Mesothelial cell of epicardium (in vitro differentiated cells): ENCODE data around the gene GINS3. TPM values are rescaled to one million over a fixed set of nuclear protein-coding genes. Genes with fewer than 3 reads are reported as not detected.

Experiments
- DNase-seq, 2 experiments: peaks; one replicate each; pipeline ENCODE4 v3.0.0; 2021; ENCODE audit warnings: low spot score in 2 of 2; ENCODE audit not compliant: unreplicated experiment in 2 of 2
- H3K27ac Mint-ChIP-seq: 2 replicates; pipeline ENCODE4 v1.8.0; 2021; ENCODE audit warnings: mixed read lengths
- H3K27me3 Mint-ChIP-seq: 2 replicates; pipeline ENCODE4 v1.8.0; 2021; ENCODE audit warnings: low read depth, mixed read lengths
- H3K36me3 Mint-ChIP-seq: 2 replicates; pipeline ENCODE4 v1.8.0; 2021; ENCODE audit warnings: mixed read lengths
- H3K4me1 Mint-ChIP-seq: 2 replicates; pipeline ENCODE4 v1.8.0; 2021; ENCODE audit warnings: mixed read lengths
- H3K4me3 Mint-ChIP-seq: 2 replicates; pipeline ENCODE4 v1.8.0; 2021; ENCODE audit warnings: mild to moderate bottlenecking, moderate library complexity, mixed read lengths
- H3K9me3 Mint-ChIP-seq: 2 replicates; pipeline ENCODE4 v1.8.0; 2021; ENCODE audit warnings: mixed read lengths
- total RNA-seq: library from RNA; stranded (reverse); gene quantifications from 3 replicates; pipeline ENCODE4 v1.2.1, GENCODE V29; 2021
- TF ChIP-seq, protein P1 (sequence below): fragments of 200-600 bp; sonication (generic); IDR thresholded peaks from one replicate; pipeline ENCODE4 v1.5.0; 2021; ENCODE audit warnings: antibody characterized with exemption; ENCODE audit not compliant: unreplicated experiment

Gene GINS3
- total RNA-seq, 1 donor from 2014 or later, result 5.0 TPM

GRCh38 chr16:58378401-58378800 lies 13.9 kb upstream of the GINS3 start:
- Mint-ChIP-seq H3K36me3 (no peaks in the 10 kb centered on the region), H3K27ac (no peak overlapping the region), H3K27me3 (peaks cover 62% of the 10 kb centered on the region), H3K4me3 (no peak overlapping the region), H3K4me1 (peaks cover 4% of the 10 kb centered on the region), H3K9me3 (no peaks in the 10 kb centered on the region)
- TF ChIP-seq, protein P1, sequence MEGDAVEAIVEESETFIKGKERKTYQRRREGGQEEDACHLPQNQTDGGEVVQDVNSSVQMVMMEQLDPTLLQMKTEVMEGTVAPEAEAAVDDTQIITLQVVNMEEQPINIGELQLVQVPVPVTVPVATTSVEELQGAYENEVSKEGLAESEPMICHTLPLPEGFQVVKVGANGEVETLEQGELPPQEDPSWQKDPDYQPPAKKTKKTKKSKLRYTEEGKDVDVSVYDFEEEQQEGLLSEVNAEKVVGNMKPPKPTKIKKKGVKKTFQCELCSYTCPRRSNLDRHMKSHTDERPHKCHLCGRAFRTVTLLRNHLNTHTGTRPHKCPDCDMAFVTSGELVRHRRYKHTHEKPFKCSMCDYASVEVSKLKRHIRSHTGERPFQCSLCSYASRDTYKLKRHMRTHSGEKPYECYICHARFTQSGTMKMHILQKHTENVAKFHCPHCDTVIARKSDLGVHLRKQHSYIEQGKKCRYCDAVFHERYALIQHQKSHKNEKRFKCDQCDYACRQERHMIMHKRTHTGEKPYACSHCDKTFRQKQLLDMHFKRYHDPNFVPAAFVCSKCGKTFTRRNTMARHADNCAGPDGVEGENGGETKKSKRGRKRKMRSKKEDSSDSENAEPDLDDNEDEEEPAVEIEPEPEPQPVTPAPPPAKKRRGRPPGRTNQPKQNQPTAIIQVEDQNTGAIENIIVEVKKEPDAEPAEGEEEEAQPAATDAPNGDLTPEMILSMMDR, result no peak
- DNase-seq, result no peak

- DNase-seq, result no peak
- no peak overlapping the region for H3K27ac Mint-ChIP-seq
- H3K27me3 Mint-ChIP-seq, result peaks cover 62% of the 10 kb centered on the region
- TF ChIP-seq, protein P1, result no peak
- no peak overlapping the region for H3K4me3 Mint-ChIP-seq
- H3K9me3 Mint-ChIP-seq, result no peaks in the 10 kb centered on the region
- no peaks in the 10 kb centered on the region for H3K36me3 Mint-ChIP-seq
- H3K4me1 Mint-ChIP-seq, result peaks cover 4% of the 10 kb centered on the region
Observed at GRCh38 chr16:58379736-58380135, 12.5 kb upstream of the GINS3 start.

DNA sequence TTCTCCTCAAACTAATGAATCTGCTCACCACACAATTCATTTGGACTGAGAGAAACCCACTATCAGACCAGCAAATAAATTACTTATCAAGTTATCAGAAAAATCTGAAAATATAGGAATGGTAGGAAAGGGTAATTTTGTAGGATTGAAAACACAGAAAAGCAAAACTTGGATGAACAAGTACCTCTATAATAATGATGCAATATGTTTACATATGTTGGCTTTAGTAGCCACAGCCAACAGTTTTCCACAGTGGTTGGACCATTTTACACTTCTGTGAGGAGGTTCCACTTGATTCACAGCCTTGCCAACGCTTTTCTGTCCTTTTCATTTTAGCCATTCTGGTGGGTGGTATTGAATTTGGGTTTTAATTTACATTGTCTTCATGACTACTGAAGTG lies 10.6 kb upstream of the GINS3 start:
- Mint-ChIP-seq H3K9me3 (no peaks in the 10 kb centered on the region), H3K27ac (no peak overlapping the region), H3K4me3 (no peak overlapping the region), H3K27me3 (peaks cover 60% of the 10 kb centered on the region), H3K4me1 (peaks cover 4% of the 10 kb centered on the region), H3K36me3 (no peaks in the 10 kb centered on the region)
- TF ChIP-seq, protein P1, result no peak
- DNase-seq, result no peak

- no peaks in the 10 kb centered on the region for H3K9me3 Mint-ChIP-seq
- TF ChIP-seq, protein P1, result no peak
- H3K4me1 Mint-ChIP-seq, result no peaks in the 10 kb centered on the region
- no peak for DNase-seq
- peaks cover 53% of the 10 kb centered on the region for H3K27me3 Mint-ChIP-seq
- H3K4me3 Mint-ChIP-seq, result no peak overlapping the region
- H3K36me3 Mint-ChIP-seq, result no peaks in the 10 kb centered on the region
- H3K27ac Mint-ChIP-seq, result no peak overlapping the region
Observed at GRCh38 chr16:58384437-58385055, 7.7 kb upstream of the GINS3 start.

- peaks cover 51% of the 10 kb centered on the region for H3K27me3 Mint-ChIP-seq
Observed at GRCh38 chr16:58385218-58385773, 7.0 kb upstream of the GINS3 start.

More at GRCh38 chr16:58385218-58385773, 7.0 kb upstream of the GINS3 start:
- TF ChIP-seq, protein P1, result no peak
- Mint-ChIP-seq H3K4me3 (no peak overlapping the region), H3K9me3 (no peaks in the 10 kb centered on the region), H3K36me3 (no peaks in the 10 kb centered on the region), H3K4me1 (no peaks in the 10 kb centered on the region), H3K27ac (no peak overlapping the region)
- no peak for DNase-seq
